H1 (cell line): ENCODE results near the gene LSM14B. TPM values are rescaled to one million over a fixed set of nuclear protein-coding genes. Genes with fewer than 3 reads are reported as not detected.

ENCODE experiments used
- CTCF ChIA-PET: fragments of 300-600 bp; sonication (Branson Sonifier 250); formaldehyde crosslinking; loops from one replicate; lab custom pipeline; 2021; ENCODE audit not compliant: partially characterized antibody; lab: Charles Lee
- POLR2A ChIA-PET: fragments of 300-600 bp; sonication (Branson Sonifier 250); formaldehyde crosslinking; loops from one replicate; lab custom pipeline; 2021; ENCODE audit warnings: inconsistent platforms; ENCODE audit not compliant: partially characterized antibody; lab: Charles Lee
- DNase-seq, 2 experiments: peaks; one replicate each; pipeline versions ENCODE4 v3.0.0 to v3.0.0-alpha.2; 2010 to 2022; ENCODE audit warnings: low spot score in 2 of 2, low read depth in 1 of 2, mixed read lengths in 1 of 2
- FAIRE-seq: peaks from 2 replicates; lab custom pipeline; 2011; peaks lifted over from hg19 to GRCh38; lab: Jason Lieb, UNC
- H2AFZ ChIP-seq: 2 replicates; pipeline ENCODE4 v1.8.1; 2012; ENCODE audit warnings: low read length, inconsistent platforms
- H2AK5ac ChIP-seq: 2 replicates; pipeline ENCODE4 v1.6.1; 2013; ENCODE audit warnings: low read depth, low read length
- H2BK120ac ChIP-seq: replicated peaks from 2 replicates; pipeline ENCODE3; 2013; ENCODE audit warnings: low read depth, low read length, inconsistent platforms
- H2BK12ac ChIP-seq: 2 replicates; pipeline ENCODE4 v1.6.1; 2013; ENCODE audit warnings: low read depth, low read length
- H2BK15ac ChIP-seq: 2 replicates; pipeline ENCODE4 v1.6.1; 2013; ENCODE audit warnings: low read length
- H2BK20ac ChIP-seq: 2 replicates; pipeline ENCODE4 v1.6.1; 2013; ENCODE audit warnings: low read length
- H2BK5ac ChIP-seq: 2 replicates; pipeline ENCODE4 v1.6.1; 2013; ENCODE audit warnings: low read depth, low read length
- H3K14ac ChIP-seq: 2 replicates; pipeline ENCODE4 v1.6.1; 2013; ENCODE audit warnings: inconsistent platforms; ENCODE audit not compliant: insufficient read length
- H3K18ac ChIP-seq: 2 replicates; pipeline ENCODE4 v1.6.1; 2013; ENCODE audit warnings: low read length; ENCODE audit errors: extremely low read depth
- H3K23ac ChIP-seq: 2 replicates; pipeline ENCODE4 v1.6.1; 2013; ENCODE audit warnings: inconsistent platforms; ENCODE audit not compliant: insufficient read length
- H3K23me2 ChIP-seq: 2 replicates; pipeline ENCODE4 v1.6.1; 2013; ENCODE audit warnings: low read depth, low read length
- H3K27ac ChIP-seq: 2 replicates; pipeline ENCODE4 v1.6.1; 2011; ENCODE audit warnings: low read depth, low read length, inconsistent platforms
- H3K27me3 ChIP-seq, 4 experiments: replicated peaks in 1 of 4; 1 replicate in 1 of 4; 2 replicates in 3 of 4; pipeline versions ENCODE4 v1.6.1 to v1.8.1; 2011 to 2013; ENCODE audit warnings: low read length in 3 of 4, mild to moderate bottlenecking in 3 of 4, inconsistent platforms in 2 of 4, mixed read lengths in 2 of 4, moderate library complexity in 1 of 4; ENCODE audit not compliant: control insufficient read depth in 3 of 4, insufficient read depth in 3 of 4; ENCODE audit errors: extremely low read depth in 1 of 4
- H3K36me3 ChIP-seq, 4 experiments: 2 replicates each; pipeline versions ENCODE4 v1.6.1 to v1.8.1; 2011 to 2013; ENCODE audit warnings: mild to moderate bottlenecking in 4 of 4, low read length in 3 of 4, moderate library complexity in 2 of 4, control low read depth in 1 of 4, inconsistent platforms in 1 of 4; ENCODE audit not compliant: insufficient read depth in 4 of 4, control insufficient read depth in 2 of 4
- H3K4ac ChIP-seq: replicated peaks from 2 replicates; pipeline ENCODE3; 2013; ENCODE audit warnings: low read length, low read depth, mixed read lengths, inconsistent platforms; ENCODE audit not compliant: insufficient read length
- H3K4me1 ChIP-seq, 4 experiments: replicated peaks in 1 of 4; 1 replicate in 1 of 4; 2 replicates in 3 of 4; pipeline versions ENCODE4 v1.6.1 to v1.8.1; 2011 to 2013; ENCODE audit warnings: low read length in 3 of 4, inconsistent platforms in 2 of 4, mixed read lengths in 1 of 4; ENCODE audit not compliant: insufficient read depth in 4 of 4, control insufficient read depth in 3 of 4
- H3K4me2 ChIP-seq, 2 experiments: 2 replicates each; pipeline versions ENCODE4 v1.6.1 to v1.8.1; 2011 to 2013; ENCODE audit warnings: low read depth in 2 of 2, low read length in 2 of 2, control low read depth in 1 of 2, inconsistent platforms in 1 of 2, mild to moderate bottlenecking in 1 of 2; ENCODE audit not compliant: insufficient read depth in 1 of 2
- H3K4me3 ChIP-seq, 4 experiments: fragments of 200-600, 300-600 bp in 1 of 4; sonication (generic), shearing (Covaris generic), sonication (Bioruptor Twin) in 1 of 4; 2 replicates each; pipeline versions ENCODE4 v1.5.1 to v1.8.1; 2011 to 2016; ENCODE audit warnings: low read length in 4 of 4, low read depth in 3 of 4, control low read depth in 2 of 4, inconsistent platforms in 2 of 4, mild to moderate bottlenecking in 2 of 4, mixed read lengths in 1 of 4, moderate library complexity in 1 of 4; ENCODE audit not compliant: insufficient read depth in 2 of 4; ENCODE audit errors: extremely low read depth in 1 of 4
- H3K56ac ChIP-seq: replicated peaks from 2 replicates; pipeline ENCODE3; 2013; ENCODE audit warnings: low read depth, mild to moderate bottlenecking, mixed read lengths, low read length, inconsistent platforms; ENCODE audit not compliant: insufficient read length
- H3K79me1 ChIP-seq: 2 replicates; pipeline ENCODE4 v1.6.1; 2013; ENCODE audit warnings: low read depth, low read length, control low read depth
- H3K79me2 ChIP-seq, 2 experiments: 2 replicates each; pipeline versions ENCODE4 v1.6.1 to v1.8.1; 2012 to 2013; ENCODE audit warnings: low read length in 2 of 2, mild to moderate bottlenecking in 2 of 2, inconsistent platforms in 1 of 2; ENCODE audit not compliant: insufficient read depth in 2 of 2, control insufficient read depth in 1 of 2
- H3K9ac ChIP-seq, 4 experiments: replicated peaks in 1 of 4; 1 replicate in 1 of 4; 2 replicates in 3 of 4; pipeline versions ENCODE4 v1.6.1 to v1.8.1; 2011 to 2013; ENCODE audit warnings: low read depth in 3 of 4, low read length in 3 of 4, control low read depth in 2 of 4, mild to moderate bottlenecking in 2 of 4, moderate library complexity in 2 of 4, inconsistent platforms in 1 of 4; ENCODE audit errors: extremely low read depth in 1 of 4
- H3K9me3 ChIP-seq, 2 experiments: 2 replicates each; pipeline versions ENCODE4 v1.6.1 to v1.8.1; 2012 to 2013; ENCODE audit warnings: mild to moderate bottlenecking in 2 of 2, moderate library complexity in 2 of 2, control low read depth in 1 of 2, inconsistent platforms in 1 of 2, low read depth in 1 of 2, low read length in 1 of 2, mixed read lengths in 1 of 2; ENCODE audit not compliant: insufficient read depth in 2 of 2
- H4K20me1 ChIP-seq, 2 experiments: replicated peaks in 1 of 2; 2 replicates each; pipeline versions ENCODE3 to v1.8.1; 2011 to 2013; ENCODE audit warnings: inconsistent platforms in 2 of 2, low read length in 2 of 2, mild to moderate bottlenecking in 1 of 2; ENCODE audit not compliant: insufficient read depth in 2 of 2, control insufficient read depth in 1 of 2
- H4K5ac ChIP-seq: 2 replicates; pipeline ENCODE4 v1.6.1; 2013; ENCODE audit warnings: low read length, low read depth, mixed read lengths, inconsistent platforms; ENCODE audit not compliant: insufficient read length
- H4K8ac ChIP-seq: 2 replicates; pipeline ENCODE4 v1.8.0; 2013; ENCODE audit warnings: mild to moderate bottlenecking, moderate library complexity, low read length, inconsistent platforms; ENCODE audit not compliant: insufficient read depth; ENCODE audit errors: extremely low read depth
- H4K91ac ChIP-seq: replicated peaks from 2 replicates; pipeline ENCODE3; 2013; ENCODE audit warnings: low read length, mixed read lengths, inconsistent platforms; ENCODE audit not compliant: insufficient read length
- BCL11A ChIP-seq, 2 experiments: IDR thresholded peaks; one replicate each; pipeline ENCODE4 v1.6.1; 2011; ENCODE audit warnings: low read depth in 2 of 2, low read length in 2 of 2, mild to moderate bottlenecking in 2 of 2
- POLR2AphosphoS5 ChIP-seq: IDR thresholded peaks from 2 replicates; pipeline ENCODE4 v1.6.1; 2011; ENCODE audit warnings: low read depth, low read length
- WGBS, 2 experiments: shearing (Covaris generic) in 1 of 2; methylation state at CpG; one replicate each; pipeline versions ENCODE4 v1.1.6 to v1.1.7; 2013 to 2015; ENCODE audit warnings: low lambda C conversion rate in 2 of 2, mixed read lengths in 2 of 2, inconsistent platforms in 1 of 2, low coverage in 1 of 2, missing lambda C conversion rate in 1 of 2; ENCODE audit not compliant: insufficient replicate concordance in 2 of 2, insufficient coverage in 1 of 2, insufficient read length in 1 of 2; ENCODE audit errors: extremely low coverage in 1 of 2, missing lambda C conversion rate in 1 of 2; 5-methylcytosine and 5-hydroxymethylcytosine counted together
- polyA plus RNA-seq, 7 experiments: library from polyadenylated mRNA; depleted of rRNA in 3 of 7; stranded (reverse) in 5 of 7; unstranded in 2 of 7; fragments of >200 nt in 5 of 7; fragments of 200-250 nt in 2 of 7; gene quantifications; 1 replicate in 5 of 7; 2 replicates in 1 of 7; 4 replicates in 1 of 7; pipeline versions ENCODE4 v1.2.1 to v1.2.3, GENCODE V29; 2011 to 2013; ENCODE audit warnings: missing spikeins in 2 of 7, mixed read lengths in 2 of 7
- total RNA-seq: library from RNA; stranded (reverse); fragmentation: NEBNext Ultra II Directional; extraction: Animal tissue kit (Norgen Biotek cat#: 25700); gene quantifications from 2 replicates; pipeline ENCODE4 v1.2.1, GENCODE V29; 2021

The LSM14B gene
- total and polyA plus RNA-seq, 2 of the 8 experiments (the other 6 are each of a cell fraction or from before 2014, with no cell fraction given), result 58.3 to 65.6 TPM

DNA sequence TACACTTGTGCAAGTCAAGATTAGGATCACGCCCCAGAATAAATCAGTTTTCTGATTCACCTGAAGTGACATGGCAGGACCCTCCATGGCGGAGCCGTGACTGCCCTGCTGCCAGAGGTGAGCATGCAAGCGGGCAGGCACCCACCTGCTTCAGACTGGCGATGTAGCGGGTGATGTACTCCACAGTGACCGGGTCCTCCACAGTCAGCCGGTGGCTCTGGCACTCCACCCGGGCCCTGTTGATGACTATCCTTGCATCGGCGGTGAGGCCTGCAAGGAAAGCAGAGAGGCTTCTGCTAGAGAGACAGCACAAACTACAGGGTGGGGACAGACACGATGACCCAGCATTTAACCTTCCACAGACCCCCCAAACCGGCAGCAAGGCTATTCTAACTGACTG is 17.4 kb downstream of the LSM14B start:
- H2BK12ac ChIP-seq, result no peak overlapping the region
- H4K8ac ChIP-seq, result 0 out of 2 replicates have a peak overlapping the region, but pooled peaks have one; percentile 5
- H3K4ac ChIP-seq, result no peak overlapping the region
- H3K4me3 ChIP-seq, result no peak overlapping the region
- no peak overlapping the region for H2BK15ac ChIP-seq
- H3K79me2 ChIP-seq, result peaks cover 21 to 47% of the 10 kb centered on the region in 2 experiments
- no peak overlapping the region for H2BK5ac ChIP-seq
- no peak for FAIRE-seq
- no peak overlapping the region for H2BK20ac ChIP-seq
- no peak overlapping the region for H3K23ac ChIP-seq
- no peak overlapping the region for H3K56ac ChIP-seq
- no peak overlapping the region for H3K4me2 ChIP-seq
- peaks cover 4% of the 10 kb centered on the region for H3K79me1 ChIP-seq
- no peak overlapping the region for H3K27ac ChIP-seq
- no peak overlapping the region for H2AFZ ChIP-seq
- peaks cover 3% of the 10 kb centered on the region; the same call in 1 of the 2 replicates for H3K23me2 ChIP-seq
- H3K9ac ChIP-seq, result no peak overlapping the region
- ChIA-PET POLR2A (interaction anchor here (0.8 to 5.6 kb wide), 3 partner anchors 10 to 122 kb away, joined by 3 to 62 read pairs (median 5); no protein-coding TSS in a partner anchor), CTCF (interaction anchor here (1.1 to 5.3 kb wide), 5 partner anchors 14 to 129 kb away, joined by 3 to 57 read pairs (median 4); no protein-coding TSS in a partner anchor)
- peak; percentile 57 for TF ChIP-seq POLR2AphosphoS5
- no peak for TF ChIP-seq BCL11A (IDR thresholded peaks at IDR 0.05; ENCODE audit: low read depth in 2 of 2, low read length in 2 of 2)
- H4K20me1 ChIP-seq, result peaks cover 23 to 51% of the 10 kb centered on the region in 2 experiments
- peaks cover 40 to 58% (median 52%) of the 10 kb centered on the region in 4 experiments for H3K36me3 ChIP-seq
- H3K27me3 ChIP-seq, result no peaks in the 10 kb centered on the region
- H4K5ac ChIP-seq, result no peak overlapping the region
- 94% methylated on average over 13 of the region's 13 CpGs; no CpG with 5 or more reads in 1 of the 2 experiments for WGBS, 2 experiments
- H3K4me1 ChIP-seq, result peaks cover 0 to 8% (median 3%) of the 10 kb centered on the region in 4 experiments; a peak in 4 of 7 replicates
- no peak overlapping the region for H2BK120ac ChIP-seq
- H3K18ac ChIP-seq, result no peak overlapping the region
- DNase-seq, result no peak
- H4K91ac ChIP-seq, result no peak overlapping the region
- H2AK5ac ChIP-seq, result no peak overlapping the region
- H3K9me3 ChIP-seq, result no peaks in the 10 kb centered on the region
- no peak overlapping the region for H3K14ac ChIP-seq
